AG04449 (cell line): ENCODE measurements around the gene MSMO1.
A peak's percentile ranks its signal among the peaks of the same experiment; 100 is the strongest.
"Not testable (repeated sequence)": the region's sequence is repeated elsewhere in the genome, so short reads cannot be mapped to it uniquely, and the experiment has no call there.

Experiments
- CTCF ChIA-PET: fragments of 350-600 bp; formaldehyde crosslinking; extraction: SDS; loops from one replicate; lab custom pipeline; 2021; ENCODE audit warnings: antibody characterized with exemption; lab: Yijun Ruan, JAX
- POLR2A ChIA-PET: fragments of 400-600, 350-600 bp; formaldehyde crosslinking; extraction: SDS; loops from one replicate; lab custom pipeline; 2020; ENCODE audit warnings: antibody characterized with exemption, inconsistent platforms; lab: Yijun Ruan, JAX
- DNase-seq: peaks from one replicate; pipeline ENCODE4 v3.0.0-alpha.2; 2010; ENCODE audit warnings: low read depth, low spot score
- H3K4me3 ChIP-seq: 2 replicates; pipeline ENCODE4 v1.5.1; 2011; ENCODE audit warnings: low read depth, mild to moderate bottlenecking, control low read depth, low read length
- CTCF ChIP-seq: IDR thresholded peaks from one replicate; pipeline ENCODE4 v1.5.1; 2011; ENCODE audit warnings: mild to moderate bottlenecking, moderate library complexity, low read length, control low read depth, inconsistent platforms; ENCODE audit not compliant: insufficient read depth; ENCODE audit errors: missing control alignments

MSMO1 gene

GRCh38 chr4:165327211-165328100, at the start of gene MSMO1:
Gene MSMO1, plus strand, starts transcription at chr4:165327669. Its CDS starts 5,702 bp downstream, at chr4:165333371.
- DNase-seq, result peak; percentile 90
- TF ChIP-seq CTCF, result no peak
- POLR2A ChIA-PET, result interaction anchor here (0.7 to 1.0 kb wide), 2 partner anchors 24 to 119 kb away, joined by 3 read pairs; no protein-coding TSS in a partner anchor
- H3K4me3 ChIP-seq, result peak within 1 kb of the TSS; percentile 91
- CTCF ChIA-PET, result interaction anchor here (0.9 to 1.6 kb wide), 2 partner anchors 119 to 197 kb away, joined by 3 to 4 read pairs; no protein-coding TSS in a partner anchor

GRCh38 chr4:165279531-165279930, 47.9 kb upstream of the MSMO1 start:
- POLR2A ChIA-PET, CTCF ChIA-PET, H3K4me3 ChIP-seq, DNase-seq: not testable (repeated sequence)

- POLR2A ChIA-PET, H3K4me3 ChIP-seq, DNase-seq, CTCF ChIA-PET: not testable (repeated sequence)
Measured at GRCh38 chr4:165284697-165285096, 42.8 kb upstream of the MSMO1 start.

GRCh38 chr4:165286619-165287340, 40.7 kb upstream of the MSMO1 start:
- POLR2A ChIA-PET, CTCF ChIA-PET, DNase-seq, H3K4me3 ChIP-seq: not testable (repeated sequence)

GRCh38 chr4:165288226-165288625, 39.2 kb upstream of the MSMO1 start:
- no peak for TF ChIP-seq CTCF
- no peak for DNase-seq
- H3K4me3 ChIP-seq, result no peak overlapping the region
- ChIA-PET POLR2A (no interaction called here), CTCF (no interaction called here)

GRCh38 chr4:165288639-165289422, 38.6 kb upstream of the MSMO1 start:
- CTCF ChIA-PET, result no interaction called here
- TF ChIP-seq CTCF, result no peak
- POLR2A ChIA-PET, result no interaction called here
- no peak for DNase-seq
- no peak overlapping the region for H3K4me3 ChIP-seq

GRCh38 chr4:165289423-165289785, 38.1 kb upstream of the MSMO1 start:
- TF ChIP-seq CTCF, result no peak
- CTCF ChIA-PET, result no interaction called here
- POLR2A ChIA-PET, result no interaction called here
- no peak for DNase-seq
- no peak overlapping the region for H3K4me3 ChIP-seq
